HEK293 (cell line): ENCODE data around the gene NCK2.

Experiments used
- ATF2 ChIP-seq: fragments of 450-650 bp; formaldehyde crosslinking; IDR thresholded peaks from 2 replicates; pipeline ENCODE4 v1.5.1; 2016; ENCODE audit warnings: missing biosample characterization, missing genetic modification characterization, low read depth
- BCL11A ChIP-seq: fragments of 450-650 bp; formaldehyde crosslinking; IDR thresholded peaks from 2 replicates; pipeline ENCODE4 v1.5.1; 2016; ENCODE audit warnings: low read depth, missing biosample characterization, missing genetic modification characterization
- CTCF ChIP-seq: fragments of 450-650 bp; formaldehyde crosslinking; IDR thresholded peaks from 2 replicates; pipeline ENCODE4 v1.5.1; 2016; ENCODE audit warnings: missing biosample characterization, missing genetic modification characterization
- REPIN1 ChIP-seq: fragments of 450-650 bp; formaldehyde crosslinking; IDR thresholded peaks from 2 replicates; pipeline ENCODE4 v1.5.1; 2017; ENCODE audit warnings: missing biosample characterization, missing genetic modification characterization, low read depth
- TCF7L2 ChIP-seq: IDR thresholded peaks from 2 replicates; pipeline ENCODE4 v1.6.1; 2011; ENCODE audit warnings: low read depth, mild to moderate bottlenecking, inconsistent platforms, low read length, moderate library complexity, borderline replicate concordance
- TRIM28 ChIP-seq: IDR thresholded peaks from 2 replicates; pipeline ENCODE4 v1.6.1; 2011; ENCODE audit warnings: low read length, control low read depth, borderline replicate concordance
- TSHZ1 ChIP-seq: fragments of 450-650 bp; formaldehyde crosslinking; IDR thresholded peaks from 2 replicates; pipeline ENCODE4 v1.5.1; 2016; ENCODE audit warnings: missing biosample characterization, missing genetic modification characterization, borderline replicate concordance
- ZNF274 ChIP-seq, 2 experiments: fragments of 200-500 bp in 1 of 2; fragments of 450-650 bp in 1 of 2; sonication (Bioruptor generic) in 1 of 2; formaldehyde crosslinking in 1 of 2; IDR thresholded peaks; 2 replicates each; pipeline versions ENCODE4 v1.5.1 to v1.6.1; 2014 to 2016; ENCODE audit warnings: borderline replicate concordance in 1 of 2, inconsistent platforms in 1 of 2, low read length in 1 of 2, missing biosample characterization in 1 of 2, missing genetic modification characterization in 1 of 2
- ZNF510 ChIP-seq: fragments of 450-650 bp; formaldehyde crosslinking; IDR thresholded peaks from 2 replicates; pipeline ENCODE4 v1.5.1; 2018; ENCODE audit warnings: mild to moderate bottlenecking, missing genetic modification characterization, missing biosample characterization; ENCODE audit not compliant: insufficient replicate concordance

GRCh38 chr2:105790461-105791149 lies 45.9 kb downstream of the NCK2 start:
- TF ChIP-seq ZNF274 (IDR thresholded peaks at IDR 0.05; ENCODE audit: low read length) (no peak), ZNF274 (tag by site-specific recombination; IDR thresholded peaks at IDR 0.05; ENCODE audit: borderline replicate concordance) (no peak), ZNF510 (no peak), ATF2 (tag by site-specific recombination) (no peak), REPIN1 (tag by site-specific recombination) (no peak), TRIM28 (no peak), CTCF (tag by site-specific recombination) (no peak), TSHZ1 (no peak), TCF7L2 (no peak), BCL11A (tag by site-specific recombination) (no peak)
